B cell (primary cell): ENCODE results near the gene PARD3. TPM values are rescaled to one million over a fixed set of nuclear protein-coding genes. Genes with fewer than 3 reads are reported as not detected.

ENCODE experiments used
- ATAC-seq: fragments of 200-7000 bp; cut with Tn5 transposase; one replicate; pipeline ENCODE4 v1.10.0; 2021; ENCODE audit warnings: low read depth, mild to moderate bottlenecking, moderate number of reproducible peaks, moderate library complexity
- CTCF ChIA-PET: fragments of 350-600 bp; sonication (Branson Sonifier 250); formaldehyde crosslinking; loops from one replicate; lab custom pipeline; 2021; ENCODE audit warnings: antibody characterized with exemption, inconsistent platforms; lab: Charles Lee
- POLR2A ChIA-PET: fragments of 350-600 bp; sonication (Branson Sonifier 250); formaldehyde crosslinking; loops from one replicate; lab custom pipeline; 2021; ENCODE audit warnings: antibody characterized with exemption; lab: Charles Lee
- DNase-seq: peaks from one replicate; pipeline ENCODE4 v3.0.0; 2013
- H2AFZ ChIP-seq: 2 replicates; pipeline ENCODE4 v1.6.1; 2012; ENCODE audit warnings: mild to moderate bottlenecking, low read depth, low read length; ENCODE audit not compliant: insufficient read depth, poor library complexity, severe bottlenecking
- H3K27ac ChIP-seq, 2 donors: 1 replicate in 1 of 2; 2 replicates in 1 of 2; pipeline ENCODE4 v1.5.1; 2012 to 2013; ENCODE audit warnings: low read length in 2 of 2, mild to moderate bottlenecking in 2 of 2, moderate library complexity in 1 of 2
- H3K27me3 ChIP-seq, 4 experiments: fragments of 200-600 bp in 1 of 4; sonication (generic) in 1 of 4; replicated peaks in 1 of 4; 1 replicate in 2 of 4; 2 replicates in 2 of 4; pipeline versions ENCODE4 v1.6.1 to v1.7.0; 2013 to 2016; ENCODE audit warnings: low read length in 3 of 4, mild to moderate bottlenecking in 2 of 4, mixed read lengths in 1 of 4, moderate library complexity in 1 of 4; ENCODE audit not compliant: insufficient read depth in 4 of 4, control insufficient read depth in 3 of 4; ENCODE audit errors: control extremely low read depth in 1 of 4
- H3K36me3 ChIP-seq, 2 experiments: replicated peaks in 1 of 2; 1 replicate in 1 of 2; 2 replicates in 1 of 2; pipeline versions ENCODE4 v1.6.1 to v1.7.1; 2013; ENCODE audit warnings: low read length in 1 of 2; ENCODE audit not compliant: insufficient read depth in 2 of 2, control insufficient read depth in 1 of 2; ENCODE audit errors: control extremely low read depth in 1 of 2, extremely low read depth in 1 of 2
- H3K4me1 ChIP-seq, 2 donors: fragments of 200-600 bp in 1 of 2; sonication (generic) in 1 of 2; 1 replicate in 1 of 2; 2 replicates in 1 of 2; pipeline versions ENCODE4 v1.5.1 to v1.6.1; 2013 to 2017; ENCODE audit warnings: low read length in 2 of 2; ENCODE audit not compliant: control insufficient read depth in 2 of 2, insufficient read depth in 2 of 2
- H3K4me2 ChIP-seq: replicated peaks from 2 replicates; pipeline ENCODE3; 2012; ENCODE audit warnings: mild to moderate bottlenecking, low read depth, low read length; ENCODE audit not compliant: poor library complexity, severe bottlenecking
- H3K4me3 ChIP-seq, 5 experiments: fragments of 200-600 bp in 1 of 5; sonication (generic) in 1 of 5; 1 replicate in 3 of 5; 2 replicates in 2 of 5; pipeline versions ENCODE4 v1.5.1 to v1.7.0; 2011 to 2016; ENCODE audit warnings: low read length in 4 of 5, mild to moderate bottlenecking in 4 of 5, low read depth in 2 of 5, control low read depth in 1 of 5, moderate library complexity in 1 of 5; ENCODE audit not compliant: insufficient read depth in 1 of 5; ENCODE audit errors: control extremely low read depth in 1 of 5, extremely low read depth in 1 of 5
- H3K79me2 ChIP-seq: fragments of 200-600 bp; sonication (generic); one replicate; pipeline ENCODE4 v1.6.0; 2016; ENCODE audit warnings: low read length; ENCODE audit not compliant: control insufficient read depth, insufficient read depth
- H3K9ac ChIP-seq: fragments of 200-600 bp; sonication (generic); 2 replicates; pipeline ENCODE4 v1.6.1; 2017; ENCODE audit warnings: mild to moderate bottlenecking, low read length, moderate library complexity
- H3K9me3 ChIP-seq, 3 donors: one replicate each; pipeline versions ENCODE4 v1.6.1 to v1.7.1; 2013; ENCODE audit warnings: low read length in 2 of 3; ENCODE audit not compliant: control insufficient read depth in 2 of 3, insufficient read depth in 1 of 3; ENCODE audit errors: control extremely low read depth in 1 of 3
- H4K20me1 ChIP-seq: 2 replicates; pipeline ENCODE4 v1.6.0; 2012; ENCODE audit warnings: mild to moderate bottlenecking, low read length; ENCODE audit not compliant: insufficient read depth, control insufficient read depth, poor library complexity, severe bottlenecking
- H3K27ac Mint-ChIP-seq: one replicate; pipeline ENCODE4 v1.8.0; 2021; ENCODE audit warnings: mixed read lengths
- H3K27me3 Mint-ChIP-seq: one replicate; pipeline ENCODE4 v1.8.0; 2021; ENCODE audit warnings: mixed read lengths
- H3K4me1 Mint-ChIP-seq: one replicate; pipeline ENCODE4 v1.8.0; 2021; ENCODE audit warnings: mixed read lengths
- H3K4me3 Mint-ChIP-seq: one replicate; pipeline ENCODE4 v1.8.0; 2021; ENCODE audit warnings: mixed read lengths
- H3K9me3 Mint-ChIP-seq: one replicate; pipeline ENCODE4 v1.8.0; 2022; ENCODE audit warnings: mixed read lengths; ENCODE audit not compliant: insufficient read depth
- CTCF ChIP-seq: fragments of 200-600 bp; IDR thresholded peaks from one replicate; pipeline ENCODE4 v1.8.0; 2022; ENCODE audit warnings: antibody characterized with exemption, mild to moderate bottlenecking
- EZH2 ChIP-seq: IDR thresholded peaks from 2 replicates; pipeline ENCODE4 v1.6.1; 2012; ENCODE audit warnings: borderline replicate concordance, low read depth, mild to moderate bottlenecking, moderate library complexity, low read length; ENCODE audit not compliant: insufficient read depth, poor library complexity, severe bottlenecking
- WGBS: methylation state at CpG from one replicate; pipeline ENCODE4 v1.1.5; 2013; ENCODE audit warnings: missing lambda C conversion rate; ENCODE audit not compliant: insufficient coverage; 5-methylcytosine and 5-hydroxymethylcytosine counted together
- intact Hi-C: fragments of 100-400 bp; cut with micrococcal nuclease; formaldehyde crosslinking; loops from one replicate; pipeline ENCODE4 v1.10.0; 2022
- polyA plus RNA-seq: library from polyadenylated mRNA; depleted of rRNA; stranded (reverse); fragments of >200 nt; gene quantifications from 2 replicates; pipeline ENCODE4 v1.2.3, GENCODE V29; 2012
- total RNA-seq, 2 donors: library from RNA; stranded (reverse); fragments of 120-200 nt in 1 of 2; gene quantifications; 1 replicate in 1 of 2; 2 replicates in 1 of 2; pipeline versions ENCODE4 v1.2.3 to v1.2.4, GENCODE V29; 2013 to 2022

Gene PARD3
- total and polyA plus RNA-seq, 2 donors (not counting 1 experiment from before 2014, with no cell fraction given) = not detected

- TF ChIP-seq CTCF (no peak), EZH2 (no peak)
- no peaks in the 10 kb centered on the region for H3K4me1 ChIP-seq
- ATAC-seq (no peak), DNase-seq (no peak)
- no peaks in the 10 kb centered on the region for H3K36me3 ChIP-seq
- CTCF ChIA-PET = no interaction called here
- intact Hi-C loops = no loop called here
- no peaks in the 10 kb centered on the region for H3K27me3 Mint-ChIP-seq
- H3K27ac Mint-ChIP-seq = no peak overlapping the region
- H4K20me1 ChIP-seq = no peaks in the 10 kb centered on the region
- H3K4me3 ChIP-seq = no peak overlapping the region
- no peak overlapping the region for H2AFZ ChIP-seq
- no peaks in the 10 kb centered on the region for H3K27me3 ChIP-seq
- no peak overlapping the region for H3K4me3 Mint-ChIP-seq
- 100% methylated on average over 1 of the region's 8 CpGs for WGBS
- no peaks in the 10 kb centered on the region for H3K9me3 Mint-ChIP-seq
- no peak overlapping the region for H3K27ac ChIP-seq
- no peaks in the 10 kb centered on the region for H3K9me3 ChIP-seq
- no peak overlapping the region for H3K4me2 ChIP-seq
- H3K4me1 Mint-ChIP-seq = no peaks in the 10 kb centered on the region
- no peaks in the 10 kb centered on the region for H3K79me2 ChIP-seq
- H3K9ac ChIP-seq = no peak overlapping the region
- POLR2A ChIA-PET = no interaction called here
Observed at GRCh38 chr10:34679177-34679576, 135.9 kb downstream of the PARD3 start.

GRCh38 chr10:34677591-34677990, 137.5 kb downstream of the PARD3 start:
- H3K27me3 Mint-ChIP-seq = no peaks in the 10 kb centered on the region
- no peaks in the 10 kb centered on the region for H3K9me3 Mint-ChIP-seq
- DNase-seq = no peak
- WGBS = 86% methylated on average over 1 of the region's 4 CpGs
- Histone ChIP-seq H3K4me1 (no peaks in the 10 kb centered on the region), H3K9me3 (no peaks in the 10 kb centered on the region), H3K4me2 (no peak overlapping the region), H3K27me3 (no peaks in the 10 kb centered on the region), H3K36me3 (no peaks in the 10 kb centered on the region), H2AFZ (no peak overlapping the region), H3K4me3 (no peak overlapping the region), H3K79me2 (no peaks in the 10 kb centered on the region), H3K9ac (no peak overlapping the region), H4K20me1 (no peaks in the 10 kb centered on the region), H3K27ac (no peak overlapping the region)
- H3K4me1 Mint-ChIP-seq = no peaks in the 10 kb centered on the region
- intact Hi-C loops = no loop called here
- no peak overlapping the region for H3K27ac Mint-ChIP-seq
- TF ChIP-seq CTCF = no peak
- no peak for TF ChIP-seq EZH2
- no peak overlapping the region for H3K4me3 Mint-ChIP-seq
- POLR2A ChIA-PET = no interaction called here
- CTCF ChIA-PET = no interaction called here
- ATAC-seq = no peak
